DMS53 treated with DMSO at 0.1 percent for 48 hours (cell line): ENCODE results near the gene RNF144B.

Experiments
- DNase-seq: peaks from one replicate; lab custom pipeline; 2025; ENCODE audit not compliant: unreplicated experiment; lab: John Stamatoyannopoulos, UW

Gene RNF144B

GRCh38 chr6:18481870-18482269, 94.7 kb downstream of the RNF144B start:
- no peak for DNase-seq

- no peak for DNase-seq
Measured at GRCh38 chr6:18485660-18486435, 98.7 kb downstream of the RNF144B start.

GRCh38 chr6:18488004-18488403, 100.9 kb downstream of the RNF144B start:
- DNase-seq = no peak

- no peak for DNase-seq
Measured at GRCh38 chr6:18488526-18489270, 101.5 kb downstream of the RNF144B start.

- no peak for DNase-seq
Measured at GRCh38 chr6:18489335-18489734, 102.2 kb downstream of the RNF144B start.

GRCh38 chr6:18491308-18492045, 104.3 kb downstream of the RNF144B start:
- no peak for DNase-seq

- DNase-seq = no peak
Measured at GRCh38 chr6:18492972-18493371, 105.8 kb downstream of the RNF144B start.

GRCh38 chr6:18493382-18493891, 106.3 kb downstream of the RNF144B start:
- peak; percentile 18 for DNase-seq

GRCh38 chr6:18493925-18494324, 106.8 kb downstream of the RNF144B start:
- DNase-seq = no peak

- DNase-seq = no peak
Measured at GRCh38 chr6:18495236-18495635, 108.1 kb downstream of the RNF144B start.

GRCh38 chr6:18496462-18496861, 109.3 kb downstream of the RNF144B start:
- no peak for DNase-seq

GRCh38 chr6:18497006-18497405, 109.9 kb downstream of the RNF144B start:
- no peak for DNase-seq

- DNase-seq = no peak
Measured at GRCh38 chr6:18498408-18498807, 111.3 kb downstream of the RNF144B start.

GRCh38 chr6:18500921-18501662, 113.9 kb downstream of the RNF144B start:
- DNase-seq = no peak

- DNase-seq = no peak
Measured at GRCh38 chr6:18501663-18502013, 114.5 kb downstream of the RNF144B start.

GRCh38 chr6:18503206-18503592, 116.0 kb downstream of the RNF144B start:
- DNase-seq = no peak

GRCh38 chr6:18503593-18504231, 116.6 kb downstream of the RNF144B start:
- DNase-seq = peak; percentile 81

- no peak for DNase-seq
Measured at GRCh38 chr6:18504232-18504596, 117.1 kb downstream of the RNF144B start.

GRCh38 chr6:18506382-18507017, 119.3 kb downstream of the RNF144B start:
- DNase-seq = no peak

- no peak for DNase-seq
Measured at GRCh38 chr6:18507018-18507415, 119.9 kb downstream of the RNF144B start.
